GM11168 (cell line): ENCODE data around the gene MMD.
"Not testable (repeated sequence)": the region's sequence is repeated elsewhere in the genome, so short reads cannot be mapped to it uniquely, and the experiment has no call there.

ENCODE experiments used
- in situ Hi-C: fragments of 300-500 bp; cut with MboI; formaldehyde crosslinking; loops from one replicate; pipeline ENCODE4 v1.12.0; 2022; ENCODE audit warnings: low sequenced_read_pairs; ENCODE audit not compliant: unreplicated experiment

Gene MMD, protein sequence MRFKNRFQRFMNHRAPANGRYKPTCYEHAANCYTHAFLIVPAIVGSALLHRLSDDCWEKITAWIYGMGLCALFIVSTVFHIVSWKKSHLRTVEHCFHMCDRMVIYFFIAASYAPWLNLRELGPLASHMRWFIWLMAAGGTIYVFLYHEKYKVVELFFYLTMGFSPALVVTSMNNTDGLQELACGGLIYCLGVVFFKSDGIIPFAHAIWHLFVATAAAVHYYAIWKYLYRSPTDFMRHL

DNA sequence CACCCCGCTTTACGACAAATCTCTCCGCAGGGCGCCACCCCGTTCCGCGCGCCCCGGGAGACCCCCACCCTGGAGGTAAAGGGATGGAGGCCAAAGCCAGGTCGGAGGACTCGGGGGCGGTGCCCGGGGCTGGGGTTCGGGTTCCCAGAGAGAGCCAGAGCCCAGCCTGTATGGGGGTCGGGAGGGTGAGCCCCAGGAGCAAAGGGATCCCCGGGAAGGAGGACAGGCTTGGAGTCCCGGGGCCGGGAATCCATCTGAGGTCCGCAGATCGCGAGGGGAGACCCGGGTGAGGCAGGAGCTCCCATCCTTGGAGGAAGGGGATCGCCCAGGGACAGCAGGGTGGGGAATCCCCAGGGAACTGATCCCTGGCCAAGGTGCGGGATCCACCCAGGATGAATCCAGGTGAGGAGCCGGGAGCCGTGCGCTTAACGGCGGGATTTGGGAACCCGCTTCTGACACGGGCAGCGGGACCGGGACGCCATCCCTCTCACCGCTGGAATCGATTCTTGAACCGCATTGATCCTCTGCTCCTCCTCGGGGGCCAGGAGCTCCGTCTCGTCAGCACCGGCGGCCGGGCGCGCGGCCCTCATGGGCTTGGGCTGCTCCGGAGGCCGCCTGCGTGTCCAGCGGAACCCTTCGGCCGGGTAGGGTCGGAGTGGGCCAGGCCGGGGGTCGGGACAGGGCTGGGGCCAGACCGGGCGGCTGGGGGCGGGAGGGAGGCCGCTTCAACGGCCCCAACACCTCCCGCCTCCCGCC is at the start of gene MMD:
Gene MMD, minus strand, starts transcription at position 657 of the 756 bp plus-strand sequence. Its CDS starts 140 bp downstream, at position 517.
- in situ Hi-C loops = no loop called here

DNA sequence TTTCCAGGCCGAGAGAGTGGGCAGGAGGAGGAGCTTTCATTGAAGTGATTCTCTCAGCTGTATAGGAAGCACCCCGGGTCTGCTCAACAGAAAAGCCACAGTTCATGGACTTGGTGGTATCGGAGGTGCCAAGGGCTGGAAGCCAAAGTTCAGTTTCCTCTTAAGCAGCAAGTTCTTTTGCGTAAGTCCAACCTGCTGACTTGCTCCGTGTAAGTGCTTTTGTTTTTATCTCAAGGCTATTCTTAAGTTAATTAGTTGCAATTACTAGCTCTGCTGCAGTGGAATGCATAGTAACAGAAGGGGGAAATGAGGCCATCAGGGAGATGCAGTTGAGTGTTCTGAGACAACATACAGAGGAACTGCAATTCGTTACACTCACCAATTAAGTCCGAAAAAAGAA is 45.0 kb upstream of the MMD start:
- in situ Hi-C loops = no loop called here

- in situ Hi-C loops = not testable (repeated sequence)
Measured at GRCh38 chr17:55465771-55466170, 44.1 kb upstream of the MMD start.

GRCh38 chr17:55463600-55463999 is 42.0 kb upstream of the MMD start:
- in situ Hi-C loops = no loop called here

- in situ Hi-C loops = no loop called here
Measured at GRCh38 chr17:55462711-55463110, 41.1 kb upstream of the MMD start.

DNA sequence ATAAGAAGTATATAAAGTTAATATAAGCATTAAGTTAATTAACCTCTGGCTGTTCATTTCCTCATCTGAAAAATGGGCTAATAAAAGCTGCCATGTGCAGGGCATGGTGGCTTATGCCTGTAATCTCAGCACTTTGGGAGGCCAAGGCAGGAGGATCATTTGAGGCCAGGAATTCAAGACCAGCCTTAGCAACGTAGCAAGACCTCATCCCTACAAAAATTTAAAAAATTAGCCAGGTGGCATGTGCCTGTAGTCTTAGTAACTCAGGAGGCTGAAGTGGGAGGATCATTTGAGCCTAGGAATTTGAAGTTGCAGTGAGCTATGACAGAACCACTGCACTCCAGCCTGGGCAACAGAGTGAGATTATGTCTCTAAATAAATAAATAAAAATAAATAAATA is 40.6 kb upstream of the MMD start:
- in situ Hi-C loops = no loop called here

- in situ Hi-C loops = no loop called here
Measured at GRCh38 chr17:55458978-55459377, 37.3 kb upstream of the MMD start.

DNA sequence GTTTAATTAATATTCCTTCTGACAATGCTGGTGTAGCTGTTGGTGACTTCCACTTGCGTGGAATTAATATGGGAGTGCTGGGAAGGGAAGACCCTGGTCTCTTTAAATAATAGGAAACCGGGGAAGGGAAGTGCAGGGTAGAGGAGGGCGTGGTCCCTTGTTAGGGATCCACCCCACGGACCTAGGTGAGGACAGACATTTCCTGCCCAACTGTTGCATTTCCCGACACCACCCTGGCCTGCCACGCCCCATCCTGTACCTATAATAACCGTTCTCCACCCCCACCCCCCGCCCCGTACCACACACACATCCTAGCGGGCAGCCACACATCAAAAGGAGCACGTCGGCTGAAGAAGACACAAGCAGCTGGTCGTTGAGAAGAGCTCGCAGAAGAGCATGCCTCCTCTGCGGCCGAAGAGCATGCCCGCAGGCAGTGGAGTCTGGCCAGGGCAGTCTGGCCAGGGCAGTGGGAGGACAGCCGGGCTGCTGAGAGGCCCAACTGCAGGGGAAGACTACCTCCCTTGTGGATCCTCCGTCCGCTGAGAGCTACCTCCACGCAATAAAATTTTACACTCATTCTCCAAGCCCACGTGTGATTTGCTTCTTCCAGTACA is 36.8 kb upstream of the MMD start:
- in situ Hi-C loops = no loop called here

GRCh38 chr17:55456307-55457240 is 34.9 kb upstream of the MMD start:
- in situ Hi-C loops = no loop called here

DNA sequence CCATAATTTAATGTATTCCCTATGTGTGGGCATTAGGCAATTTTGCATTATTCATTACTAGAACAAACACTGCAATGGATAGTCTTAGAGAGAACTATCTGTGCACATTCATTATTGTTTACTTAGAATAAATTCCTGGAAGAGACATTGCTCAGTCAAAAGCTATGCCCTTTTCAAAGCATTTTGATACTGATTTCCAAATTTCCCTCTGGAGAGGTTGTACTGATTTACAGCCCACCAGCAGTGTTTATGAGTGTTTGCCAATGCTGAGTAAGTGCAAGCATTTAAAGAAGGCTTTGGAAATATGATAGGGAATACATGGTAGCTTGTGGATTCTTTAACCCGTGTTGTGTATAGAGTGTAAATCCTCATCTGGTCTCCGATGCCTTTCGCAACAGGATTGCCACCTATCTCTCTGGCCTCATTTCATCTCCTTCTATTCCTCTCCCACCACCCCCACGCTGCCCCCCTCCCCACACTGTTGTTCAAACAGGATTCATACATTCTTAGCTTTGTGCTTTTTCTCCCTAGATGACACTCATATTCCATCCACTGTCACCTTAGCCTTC is 33.4 kb upstream of the MMD start:
- in situ Hi-C loops = no loop called here

- in situ Hi-C loops = no loop called here
Measured at GRCh38 chr17:55453839-55454557, 32.4 kb upstream of the MMD start.

- in situ Hi-C loops = no loop called here
Measured at GRCh38 chr17:55452139-55452790, 30.6 kb upstream of the MMD start.

GRCh38 chr17:55451758-55452138 is 30.1 kb upstream of the MMD start:
- in situ Hi-C loops = no loop called here

- in situ Hi-C loops = no loop called here
Measured at GRCh38 chr17:55451203-55451641, 29.6 kb upstream of the MMD start.

DNA sequence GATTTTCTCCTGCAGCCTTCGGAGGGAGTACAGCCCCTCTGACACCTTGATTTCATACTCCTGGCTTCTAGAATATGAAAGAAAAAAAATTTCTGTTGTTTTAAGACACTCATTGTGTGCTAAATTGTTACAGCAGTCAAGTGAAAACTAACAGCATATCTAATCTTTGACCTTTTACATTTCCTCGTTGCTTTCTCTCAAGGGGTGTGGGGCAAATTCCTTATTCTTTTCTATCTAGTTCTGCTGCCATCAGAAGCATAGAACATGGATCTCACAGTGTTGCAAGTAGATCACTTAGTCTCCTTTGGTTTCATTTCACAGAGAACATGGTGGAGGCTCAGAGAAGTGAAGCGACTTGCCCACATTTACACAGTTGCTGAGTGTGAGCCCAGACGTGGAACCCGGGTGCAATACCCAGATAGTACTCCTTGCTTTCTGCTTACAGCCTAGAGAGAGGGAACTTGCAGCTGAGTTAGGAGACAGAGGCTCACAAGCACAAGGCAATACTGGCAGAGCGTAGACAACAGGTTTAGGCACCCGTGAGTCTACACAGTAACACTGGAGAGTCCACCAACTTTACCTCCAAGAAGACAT is 28.7 kb upstream of the MMD start:
- in situ Hi-C loops = no loop called here

DNA sequence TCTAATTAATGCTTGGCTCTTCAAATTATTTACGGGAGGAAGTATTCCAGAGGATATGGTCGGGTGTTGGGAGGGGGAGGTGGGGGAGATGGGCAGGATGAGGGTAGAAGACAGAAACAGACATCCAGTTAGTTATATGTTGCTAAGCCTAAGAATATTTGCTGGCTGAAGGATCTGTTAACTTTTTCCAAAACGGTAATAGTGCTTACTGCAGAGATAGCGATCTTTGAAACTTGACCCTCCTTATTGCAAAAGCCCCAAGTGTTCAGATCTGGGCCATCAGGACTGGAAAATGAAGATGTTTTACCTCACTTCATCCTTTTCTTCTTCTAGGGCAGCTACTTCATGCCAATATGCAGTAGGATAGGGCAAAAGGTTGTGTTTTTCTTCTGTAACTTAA is 27.0 kb upstream of the MMD start:
- in situ Hi-C loops = no loop called here

- in situ Hi-C loops = no loop called here
Measured at GRCh38 chr17:55446581-55447205, 25.1 kb upstream of the MMD start.

GRCh38 chr17:55446004-55446403 is 24.4 kb upstream of the MMD start:
- in situ Hi-C loops = not testable (repeated sequence)
